ENCODE data around the gene SNAP47. TPM values are rescaled to one million over a fixed set of nuclear protein-coding genes. Genes with fewer than 3 reads are reported as not detected.

SNAP47 gene
- total and polyA plus RNA-seq, 9 of the 15 experiments (the other 6 are each of a cell fraction or from before 2014, with no cell fraction given) = 2.5 to 41.3 (median 32.6) TPM

GRCh38 chr1:227769936-227770494, 34.8 kb downstream of the SNAP47 start (continued):
- TF ChIP-seq, protein P1, sequence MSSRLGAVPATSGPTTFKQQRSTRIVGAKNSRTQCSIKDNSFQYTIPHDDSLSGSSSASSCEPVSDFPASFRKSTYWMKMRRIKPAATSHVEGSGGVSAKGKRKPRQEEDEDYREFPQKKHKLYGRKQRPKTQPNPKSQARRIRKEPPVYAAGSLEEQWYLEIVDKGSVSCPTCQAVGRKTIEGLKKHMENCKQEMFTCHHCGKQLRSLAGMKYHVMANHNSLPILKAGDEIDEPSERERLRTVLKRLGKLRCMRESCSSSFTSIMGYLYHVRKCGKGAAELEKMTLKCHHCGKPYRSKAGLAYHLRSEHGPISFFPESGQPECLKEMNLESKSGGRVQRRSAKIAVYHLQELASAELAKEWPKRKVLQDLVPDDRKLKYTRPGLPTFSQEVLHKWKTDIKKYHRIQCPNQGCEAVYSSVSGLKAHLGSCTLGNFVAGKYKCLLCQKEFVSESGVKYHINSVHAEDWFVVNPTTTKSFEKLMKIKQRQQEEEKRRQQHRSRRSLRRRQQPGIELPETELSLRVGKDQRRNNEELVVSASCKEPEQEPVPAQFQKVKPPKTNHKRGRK (tag; IDR thresholded peaks at IDR 0.05) = no peak
- TF ChIP-seq, protein P2, sequence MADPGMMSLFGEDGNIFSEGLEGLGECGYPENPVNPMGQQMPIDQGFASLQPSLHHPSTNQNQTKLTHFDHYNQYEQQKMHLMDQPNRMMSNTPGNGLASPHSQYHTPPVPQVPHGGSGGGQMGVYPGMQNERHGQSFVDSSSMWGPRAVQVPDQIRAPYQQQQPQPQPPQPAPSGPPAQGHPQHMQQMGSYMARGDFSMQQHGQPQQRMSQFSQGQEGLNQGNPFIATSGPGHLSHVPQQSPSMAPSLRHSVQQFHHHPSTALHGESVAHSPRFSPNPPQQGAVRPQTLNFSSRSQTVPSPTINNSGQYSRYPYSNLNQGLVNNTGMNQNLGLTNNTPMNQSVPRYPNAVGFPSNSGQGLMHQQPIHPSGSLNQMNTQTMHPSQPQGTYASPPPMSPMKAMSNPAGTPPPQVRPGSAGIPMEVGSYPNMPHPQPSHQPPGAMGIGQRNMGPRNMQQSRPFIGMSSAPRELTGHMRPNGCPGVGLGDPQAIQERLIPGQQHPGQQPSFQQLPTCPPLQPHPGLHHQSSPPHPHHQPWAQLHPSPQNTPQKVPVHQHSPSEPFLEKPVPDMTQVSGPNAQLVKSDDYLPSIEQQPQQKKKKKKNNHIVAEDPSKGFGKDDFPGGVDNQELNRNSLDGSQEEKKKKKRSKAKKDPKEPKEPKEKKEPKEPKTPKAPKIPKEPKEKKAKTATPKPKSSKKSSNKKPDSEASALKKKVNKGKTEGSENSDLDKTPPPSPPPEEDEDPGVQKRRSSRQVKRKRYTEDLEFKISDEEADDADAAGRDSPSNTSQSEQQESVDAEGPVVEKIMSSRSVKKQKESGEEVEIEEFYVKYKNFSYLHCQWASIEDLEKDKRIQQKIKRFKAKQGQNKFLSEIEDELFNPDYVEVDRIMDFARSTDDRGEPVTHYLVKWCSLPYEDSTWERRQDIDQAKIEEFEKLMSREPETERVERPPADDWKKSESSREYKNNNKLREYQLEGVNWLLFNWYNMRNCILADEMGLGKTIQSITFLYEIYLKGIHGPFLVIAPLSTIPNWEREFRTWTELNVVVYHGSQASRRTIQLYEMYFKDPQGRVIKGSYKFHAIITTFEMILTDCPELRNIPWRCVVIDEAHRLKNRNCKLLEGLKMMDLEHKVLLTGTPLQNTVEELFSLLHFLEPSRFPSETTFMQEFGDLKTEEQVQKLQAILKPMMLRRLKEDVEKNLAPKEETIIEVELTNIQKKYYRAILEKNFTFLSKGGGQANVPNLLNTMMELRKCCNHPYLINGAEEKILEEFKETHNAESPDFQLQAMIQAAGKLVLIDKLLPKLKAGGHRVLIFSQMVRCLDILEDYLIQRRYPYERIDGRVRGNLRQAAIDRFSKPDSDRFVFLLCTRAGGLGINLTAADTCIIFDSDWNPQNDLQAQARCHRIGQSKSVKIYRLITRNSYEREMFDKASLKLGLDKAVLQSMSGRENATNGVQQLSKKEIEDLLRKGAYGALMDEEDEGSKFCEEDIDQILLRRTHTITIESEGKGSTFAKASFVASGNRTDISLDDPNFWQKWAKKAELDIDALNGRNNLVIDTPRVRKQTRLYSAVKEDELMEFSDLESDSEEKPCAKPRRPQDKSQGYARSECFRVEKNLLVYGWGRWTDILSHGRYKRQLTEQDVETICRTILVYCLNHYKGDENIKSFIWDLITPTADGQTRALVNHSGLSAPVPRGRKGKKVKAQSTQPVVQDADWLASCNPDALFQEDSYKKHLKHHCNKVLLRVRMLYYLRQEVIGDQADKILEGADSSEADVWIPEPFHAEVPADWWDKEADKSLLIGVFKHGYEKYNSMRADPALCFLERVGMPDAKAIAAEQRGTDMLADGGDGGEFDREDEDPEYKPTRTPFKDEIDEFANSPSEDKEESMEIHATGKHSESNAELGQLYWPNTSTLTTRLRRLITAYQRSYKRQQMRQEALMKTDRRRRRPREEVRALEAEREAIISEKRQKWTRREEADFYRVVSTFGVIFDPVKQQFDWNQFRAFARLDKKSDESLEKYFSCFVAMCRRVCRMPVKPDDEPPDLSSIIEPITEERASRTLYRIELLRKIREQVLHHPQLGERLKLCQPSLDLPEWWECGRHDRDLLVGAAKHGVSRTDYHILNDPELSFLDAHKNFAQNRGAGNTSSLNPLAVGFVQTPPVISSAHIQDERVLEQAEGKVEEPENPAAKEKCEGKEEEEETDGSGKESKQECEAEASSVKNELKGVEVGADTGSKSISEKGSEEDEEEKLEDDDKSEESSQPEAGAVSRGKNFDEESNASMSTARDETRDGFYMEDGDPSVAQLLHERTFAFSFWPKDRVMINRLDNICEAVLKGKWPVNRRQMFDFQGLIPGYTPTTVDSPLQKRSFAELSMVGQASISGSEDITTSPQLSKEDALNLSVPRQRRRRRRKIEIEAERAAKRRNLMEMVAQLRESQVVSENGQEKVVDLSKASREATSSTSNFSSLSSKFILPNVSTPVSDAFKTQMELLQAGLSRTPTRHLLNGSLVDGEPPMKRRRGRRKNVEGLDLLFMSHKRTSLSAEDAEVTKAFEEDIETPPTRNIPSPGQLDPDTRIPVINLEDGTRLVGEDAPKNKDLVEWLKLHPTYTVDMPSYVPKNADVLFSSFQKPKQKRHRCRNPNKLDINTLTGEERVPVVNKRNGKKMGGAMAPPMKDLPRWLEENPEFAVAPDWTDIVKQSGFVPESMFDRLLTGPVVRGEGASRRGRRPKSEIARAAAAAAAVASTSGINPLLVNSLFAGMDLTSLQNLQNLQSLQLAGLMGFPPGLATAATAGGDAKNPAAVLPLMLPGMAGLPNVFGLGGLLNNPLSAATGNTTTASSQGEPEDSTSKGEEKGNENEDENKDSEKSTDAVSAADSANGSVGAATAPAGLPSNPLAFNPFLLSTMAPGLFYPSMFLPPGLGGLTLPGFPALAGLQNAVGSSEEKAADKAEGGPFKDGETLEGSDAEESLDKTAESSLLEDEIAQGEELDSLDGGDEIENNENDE (IDR thresholded peaks at IDR 0.05; ENCODE audit: low read depth, low read length) = no peak
- no peak for TF ChIP-seq GTF2E2 (tag; IDR thresholded peaks at IDR 0.05)
